H54 (cell line): Measurements from ENCODE around the gene CHST9.
"Not testable (repeated sequence)": the region's sequence is repeated elsewhere in the genome, so short reads cannot be mapped to it uniquely, and the experiment has no call there.

Experiments used
- DNase-seq: peaks from one replicate; pipeline ENCODE4 v3.0.0; 2011; ENCODE audit warnings: low spot score, mixed read lengths; ENCODE audit not compliant: insufficient read length
- FAIRE-seq: peaks from 3 replicates; lab custom pipeline; 2011; peaks lifted over from hg19 to GRCh38; lab: Jason Lieb, UNC
- POLR2A ChIP-seq: IDR thresholded peaks from 2 replicates; pipeline ENCODE4 v1.6.1; 2011; ENCODE audit warnings: low read depth, mild to moderate bottlenecking, low read length

The CHST9 gene

DNA sequence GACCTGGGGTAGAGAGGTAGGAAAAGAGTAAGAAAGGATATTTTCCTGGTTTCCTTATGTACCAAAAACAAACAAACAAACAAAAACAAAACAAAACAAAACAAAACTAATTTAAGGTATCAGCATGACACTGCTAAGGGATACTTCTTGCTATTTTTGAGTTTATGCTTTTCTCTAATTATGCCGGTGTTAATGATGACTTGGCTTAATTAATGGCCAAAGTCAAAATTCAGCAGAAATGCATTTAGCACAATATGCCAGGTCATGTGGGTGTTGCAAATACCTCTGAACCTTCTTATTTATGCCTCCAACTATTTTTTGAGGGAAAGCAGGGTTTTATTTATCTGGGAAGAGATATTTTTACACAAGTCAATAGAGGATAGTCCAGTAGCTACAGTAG is 3.2 kb upstream of the CHST9 start:
- DNase-seq (no peak), FAIRE-seq (no peak)
- TF ChIP-seq POLR2A: no peak

DNA sequence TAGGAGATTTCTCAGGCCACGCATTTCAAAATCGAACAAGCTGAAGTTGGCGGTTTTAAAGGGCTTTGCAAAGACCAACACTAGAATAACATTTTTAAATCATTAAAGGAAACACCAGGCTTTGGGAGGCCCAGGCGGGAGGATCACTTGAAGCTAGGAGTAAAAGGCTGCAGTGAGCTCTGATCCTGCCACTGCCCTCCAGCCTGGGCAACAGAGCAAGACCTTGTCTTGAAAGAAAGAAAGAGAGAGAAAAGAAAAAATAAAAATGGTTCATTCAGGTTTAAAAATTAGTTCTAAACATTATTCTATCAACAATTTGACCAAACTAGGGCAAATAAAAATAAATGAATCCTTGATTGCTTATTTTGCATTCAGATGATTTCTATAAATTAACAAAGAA is 789 bp upstream of the CHST9 start:
- TF ChIP-seq POLR2A: no peak
- FAIRE-seq (no peak), DNase-seq (no peak)

DNA sequence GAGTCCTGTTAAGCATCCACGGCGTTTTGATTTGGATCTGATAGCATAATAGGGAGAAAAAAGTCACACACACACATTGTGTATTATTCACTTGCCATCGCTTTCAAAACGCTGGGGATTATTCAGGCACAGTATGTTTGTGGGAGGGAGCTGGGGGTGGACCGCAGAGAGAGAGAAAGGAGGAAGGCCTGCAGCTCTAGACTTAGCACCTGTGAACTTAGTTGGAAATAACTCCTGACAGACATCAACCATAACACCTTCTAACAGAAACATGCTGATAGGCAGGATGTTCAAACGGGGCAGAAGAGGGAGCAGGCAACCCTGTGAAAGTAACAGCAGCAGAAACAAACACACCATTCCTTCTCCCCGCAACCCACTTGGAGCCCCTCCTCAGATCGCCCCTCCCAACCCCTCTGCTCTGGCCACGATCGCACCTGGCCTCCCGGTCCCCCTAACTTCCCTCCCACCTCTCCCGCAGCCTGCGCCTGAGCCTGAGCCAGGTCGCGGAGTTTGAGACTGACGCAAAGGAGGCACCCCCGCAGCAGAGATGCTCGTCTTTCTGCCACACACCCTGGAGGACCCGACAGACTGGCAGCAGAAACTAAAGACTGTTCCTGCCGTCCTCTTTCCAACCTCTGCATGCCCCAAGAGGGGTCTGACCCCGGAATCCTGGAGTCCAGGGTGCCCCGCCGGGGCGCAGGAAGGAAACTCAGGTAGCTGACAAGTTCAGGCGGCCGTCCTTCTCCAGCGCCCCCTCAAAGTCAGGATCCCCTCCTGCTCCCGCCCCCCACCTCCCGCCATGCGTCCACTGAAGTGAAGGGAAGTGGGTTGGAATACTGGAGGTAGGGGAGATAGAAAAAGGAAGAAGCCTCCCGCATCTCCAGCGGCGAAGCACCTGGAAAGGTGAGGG is 738 bp downstream of the CHST9 start:
- DNase-seq: no peak
- TF ChIP-seq POLR2A: no peak
- no peak for FAIRE-seq

DNA sequence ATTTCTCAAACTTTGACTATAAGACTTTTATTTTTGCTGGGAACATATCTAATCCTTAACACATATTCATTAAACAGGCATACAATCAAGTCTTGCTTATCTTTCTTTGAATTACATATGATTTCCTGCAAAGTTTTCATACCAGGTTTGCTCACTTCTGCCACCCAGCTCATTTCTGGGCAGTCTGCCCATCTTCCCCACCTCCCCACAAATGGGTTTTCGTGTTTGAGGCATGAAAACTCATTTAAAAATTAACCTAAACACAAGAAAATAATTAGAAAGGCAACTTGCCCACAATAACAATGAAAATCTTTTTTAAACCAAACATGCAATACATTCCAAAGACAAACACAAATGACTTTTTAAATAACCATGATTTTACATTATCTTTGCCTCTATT is 3.4 kb downstream of the CHST9 start:
- TF ChIP-seq POLR2A: no peak
- DNase-seq (no peak), FAIRE-seq (no peak)

DNA sequence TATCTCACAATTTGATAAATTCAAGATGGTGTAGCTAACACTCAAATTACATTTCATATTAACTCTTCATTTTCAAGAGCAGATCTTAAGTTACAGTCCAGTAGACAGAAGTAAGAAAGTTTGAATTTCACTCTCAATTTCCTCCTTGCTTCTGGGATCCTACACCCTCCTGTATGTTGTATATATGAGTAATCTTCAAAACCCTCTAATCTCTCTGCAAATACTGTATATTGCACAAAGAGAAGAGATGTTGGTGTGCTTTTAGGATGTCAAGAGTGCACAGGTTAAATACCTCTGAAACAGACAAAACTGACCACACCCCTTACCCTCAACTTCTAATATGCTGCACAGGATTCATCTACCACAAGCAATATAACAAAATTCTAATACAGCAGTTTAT is 6.7 kb downstream of the CHST9 start:
- TF ChIP-seq POLR2A: no peak
- DNase-seq (no peak), FAIRE-seq (no peak)

DNA sequence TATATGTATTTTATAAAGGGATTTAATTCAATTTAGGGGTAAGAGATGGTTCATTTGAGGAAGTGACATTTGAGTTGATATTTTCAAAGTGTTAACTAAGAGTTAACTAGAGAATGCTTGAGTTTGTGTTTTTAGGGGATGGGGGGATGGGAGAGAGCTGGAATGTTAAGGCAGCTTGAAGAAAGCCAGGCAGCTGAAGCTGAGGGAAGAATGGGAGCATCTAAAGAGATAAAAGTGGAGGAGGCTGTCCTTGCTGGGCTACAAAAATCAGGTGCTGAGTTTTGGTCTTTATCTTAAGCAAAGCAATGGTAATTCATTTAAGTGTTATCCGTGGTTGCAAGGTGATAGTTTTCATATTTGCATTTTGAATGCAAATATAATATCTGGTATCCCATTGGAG is 9.2 kb downstream of the CHST9 start:
- no peak for FAIRE-seq
- TF ChIP-seq POLR2A: no peak
- no peak for DNase-seq

DNA sequence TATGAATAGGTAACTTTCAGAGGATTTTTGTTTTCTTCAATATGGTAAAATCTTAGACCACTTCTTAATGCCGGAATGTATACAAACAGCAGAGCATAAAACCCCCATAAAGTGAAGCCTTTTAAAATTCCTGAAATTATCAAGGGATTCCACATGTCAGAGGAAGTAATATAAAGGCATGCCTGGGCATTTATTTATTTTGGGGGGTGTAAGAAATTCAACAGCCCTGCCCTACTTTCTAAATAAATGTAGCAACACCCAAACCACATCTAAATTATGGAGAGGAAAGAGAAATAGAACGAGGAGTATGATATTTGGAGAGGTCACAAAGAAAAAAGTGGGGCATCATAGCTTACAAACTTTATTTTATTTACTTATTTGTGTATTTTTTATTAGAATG is 9.9 kb downstream of the CHST9 start:
- no peak for TF ChIP-seq POLR2A
- FAIRE-seq (no peak), DNase-seq (no peak)

DNA sequence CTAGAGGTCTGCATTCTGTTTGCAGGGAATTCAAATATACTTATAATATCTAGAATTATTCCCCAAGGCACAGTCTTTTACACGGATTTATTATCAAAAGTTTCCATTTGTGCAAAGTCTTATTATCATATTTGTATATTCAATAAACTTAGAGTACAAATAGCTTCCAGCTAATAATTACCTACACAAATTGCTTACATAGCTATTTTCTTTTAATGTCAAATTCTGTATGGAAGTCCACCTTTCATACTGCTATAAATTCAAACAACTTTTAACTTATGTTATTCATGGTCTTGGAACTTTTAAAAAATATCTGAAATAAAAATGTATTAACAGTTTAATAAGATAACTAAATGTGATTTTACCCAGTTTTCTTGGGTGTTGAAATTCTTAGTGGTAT is 13.1 kb downstream of the CHST9 start:
- TF ChIP-seq POLR2A: no peak
- no peak for DNase-seq
- no peak for FAIRE-seq

DNA sequence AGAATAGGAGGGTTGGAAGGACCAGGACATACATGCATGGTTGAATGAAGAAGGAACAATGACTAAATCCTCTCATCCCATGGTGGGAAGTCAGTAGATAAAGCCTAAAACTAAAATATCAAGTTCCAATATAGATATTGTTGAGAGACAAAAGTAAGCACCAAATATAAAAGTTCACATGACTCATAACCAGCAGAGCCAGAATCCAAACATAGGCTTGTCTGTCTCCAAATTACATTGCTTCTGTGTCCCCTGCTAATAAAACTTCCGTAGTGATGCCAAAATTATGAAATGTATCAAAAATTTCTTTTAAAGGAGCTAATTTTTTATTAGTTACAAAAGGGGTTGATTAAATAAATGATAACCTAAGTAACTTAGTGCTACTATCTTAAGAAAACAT is 19.7 kb downstream of the CHST9 start:
- FAIRE-seq (no peak), DNase-seq (no peak)
- no peak for TF ChIP-seq POLR2A

DNA sequence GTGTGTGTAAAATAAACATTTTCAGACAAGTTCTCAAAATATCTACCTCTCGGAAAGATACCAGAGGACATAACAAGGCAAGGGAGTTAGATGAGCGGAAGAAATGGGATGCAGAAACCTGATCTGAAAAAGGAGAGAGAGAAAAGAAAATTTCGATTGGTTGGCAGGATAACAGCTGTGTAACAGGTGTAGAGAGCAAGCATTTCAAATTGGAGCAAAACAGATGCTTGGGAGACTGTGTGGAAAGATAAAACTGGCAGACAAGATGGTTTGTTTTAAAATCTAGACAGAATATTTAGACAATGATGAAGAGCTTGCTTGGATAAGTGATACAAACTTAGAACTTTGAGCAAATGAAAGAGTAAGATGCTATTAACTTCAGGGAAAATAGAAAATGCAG is 20.2 kb downstream of the CHST9 start:
- FAIRE-seq: no peak
- no peak for DNase-seq
- TF ChIP-seq POLR2A: no peak

DNA sequence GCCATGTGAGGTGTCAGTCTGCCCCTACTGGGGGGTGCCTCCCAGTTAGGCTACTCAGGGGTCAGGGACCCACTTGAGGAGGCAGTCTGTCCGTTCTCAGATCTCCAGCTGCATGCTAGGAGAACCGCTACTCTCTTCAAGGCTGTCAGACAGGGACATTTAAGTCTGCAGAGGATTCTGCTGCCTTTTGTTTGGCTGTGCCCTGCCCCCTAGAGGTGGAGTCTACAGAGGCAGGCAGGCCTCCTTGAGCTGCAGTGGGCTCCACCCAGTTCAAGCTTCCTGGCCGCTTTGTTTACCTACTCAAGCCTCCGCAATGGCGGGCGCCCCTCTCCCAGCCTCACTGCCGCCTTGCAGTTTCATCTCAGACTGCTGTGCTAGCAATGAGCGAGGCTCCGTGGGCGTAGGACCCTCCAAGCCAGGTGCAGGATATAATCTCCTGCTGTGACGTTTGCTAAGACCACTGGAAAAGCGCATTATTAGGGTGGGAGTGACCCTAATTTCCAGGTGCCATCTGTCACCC is 21.9 kb downstream of the CHST9 start:
- FAIRE-seq, DNase-seq: not testable (repeated sequence)

DNA sequence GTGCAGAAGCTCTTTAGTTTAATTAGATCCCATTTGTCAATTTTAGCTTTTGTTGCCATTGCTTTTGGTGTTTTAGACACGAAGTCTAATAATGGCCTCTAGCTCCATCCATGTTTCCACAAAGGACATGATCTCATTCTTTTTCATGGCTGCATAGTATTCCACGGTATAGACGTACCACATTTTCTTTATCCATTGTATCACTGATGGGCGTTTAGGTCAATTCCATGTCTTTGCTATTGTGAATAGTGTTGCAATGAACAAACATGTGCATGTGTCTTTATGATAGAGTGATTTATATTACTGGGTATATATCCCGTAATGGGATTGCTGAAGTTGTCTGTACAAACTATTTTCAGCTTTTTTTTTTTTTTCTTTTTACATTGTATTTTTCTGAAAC is 35.9 kb downstream of the CHST9 start:
- not testable (repeated sequence) for FAIRE-seq, DNase-seq

DNA sequence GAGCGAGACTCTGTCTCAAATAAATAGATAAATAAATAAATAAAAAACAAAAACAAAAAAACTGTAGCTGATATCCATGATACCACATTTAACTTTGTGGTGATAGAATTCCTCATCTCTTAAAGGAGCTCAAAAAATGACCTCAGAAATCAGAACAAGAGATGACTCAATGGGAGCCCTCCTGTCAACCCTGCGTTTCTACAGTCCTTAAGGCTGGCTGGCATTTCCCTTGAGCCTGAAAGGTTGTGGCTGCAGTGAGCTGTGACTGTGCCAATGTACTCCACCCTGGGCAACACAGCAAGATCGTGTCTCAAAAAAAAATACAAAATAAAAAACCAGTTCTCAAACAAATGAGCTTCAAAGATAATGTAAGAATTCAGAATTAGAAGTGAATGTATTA is 40.4 kb downstream of the CHST9 start:
- FAIRE-seq: no peak
- DNase-seq: no peak
- no peak for TF ChIP-seq POLR2A

DNA sequence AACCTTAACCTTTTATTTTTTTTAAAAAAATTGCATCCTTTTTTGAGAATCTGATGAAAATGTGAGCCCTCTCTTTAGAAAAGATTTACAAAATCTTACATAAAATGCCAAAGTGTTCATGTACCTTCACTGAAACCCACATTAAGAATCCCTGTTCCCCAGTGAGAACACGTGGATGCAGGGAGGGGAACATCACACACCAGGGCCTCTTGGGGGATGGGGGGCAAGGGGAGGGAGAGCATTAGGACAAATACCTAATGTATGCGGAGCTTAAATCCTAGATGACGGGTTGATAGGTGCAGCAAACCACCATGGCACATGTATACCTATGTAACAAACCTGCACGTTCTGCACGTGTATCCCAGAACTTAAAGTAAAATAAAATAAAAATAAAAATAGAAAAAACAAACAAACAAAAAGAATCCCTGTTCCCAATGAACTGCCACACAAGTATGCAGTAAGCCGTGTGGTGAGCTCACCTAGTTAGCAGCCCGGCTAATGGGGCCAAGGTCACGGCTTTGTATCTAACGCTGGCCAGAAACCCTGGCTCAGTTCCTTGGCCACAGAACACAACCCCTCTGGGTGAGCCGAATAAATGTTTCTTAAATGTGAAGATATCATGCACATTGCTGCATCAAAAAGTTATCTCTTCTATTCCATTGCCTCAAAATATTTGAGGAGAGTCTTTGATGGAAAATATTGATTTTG is 41.4 kb downstream of the CHST9 start:
- FAIRE-seq (no peak), DNase-seq (no peak)
- no peak for TF ChIP-seq POLR2A
